HepG2 (cell line): ENCODE measurements around the gene PTPRM. TPM values are rescaled to one million over a fixed set of nuclear protein-coding genes. Genes with fewer than 3 reads are reported as not detected.

ENCODE experiments used
- ATAC-seq: fragments of 200-7000 bp; cut with Tn5 transposase; 3 replicates; pipeline ENCODE4 v1.9.1; 2020; ENCODE audit warnings: mild to moderate bottlenecking, moderate library complexity
- BruUV-seq: library from RNA; stranded (reverse); fragments of 400-500 nt; replicated peaks from 2 replicates; lab custom pipeline; 2021; lab: Mats Ljungman, UMichigan
- CTCF ChIA-PET: fragments of 300-600 bp; formaldehyde crosslinking; extraction: SDS; loops from one replicate; lab custom pipeline; 2021; ENCODE audit warnings: low total read pairs, inconsistent platforms, low intra/inter-chr PET ratio; lab: Yijun Ruan, JAX
- POLR2A ChIA-PET: fragments of 350-600 bp; sonication (Branson Sonifier 250); formaldehyde crosslinking; loops from one replicate; lab custom pipeline; 2020; ENCODE audit warnings: antibody characterized with exemption, inconsistent platforms; lab: Yijun Ruan, JAX
- DNase-seq: peaks from one replicate; pipeline ENCODE4 v3.0.0-alpha.2; 2015; ENCODE audit warnings: low spot score
- FAIRE-seq: peaks from 3 replicates; lab custom pipeline; 2011; peaks lifted over from hg19 to GRCh38; lab: Jason Lieb, UNC
- H2AFZ ChIP-seq: one replicate; pipeline ENCODE4 v1.6.1; 2011; ENCODE audit warnings: low read length, inconsistent platforms
- H3K27ac ChIP-seq: fragments of 300-600 bp; 3 replicates; pipeline ENCODE4 v1.8.0; 2011; ENCODE audit warnings: mixed run types, mild to moderate bottlenecking, mixed read lengths, low read length, inconsistent platforms; ENCODE audit not compliant: insufficient read depth; ENCODE audit errors: extremely low read length
- H3K27me3 ChIP-seq, 2 experiments: fragments of 200-600 bp in 1 of 2; 2 replicates in 1 of 2; 3 replicates in 1 of 2; pipeline versions ENCODE4 v1.6.0 to v1.8.0; 2011; ENCODE audit warnings: low read length in 2 of 2, mild to moderate bottlenecking in 2 of 2, moderate library complexity in 2 of 2, inconsistent platforms in 1 of 2; ENCODE audit not compliant: insufficient read depth in 2 of 2, control insufficient read depth in 1 of 2
- H3K36me3 ChIP-seq, 2 experiments: fragments of 200-600 bp in 1 of 2; replicated peaks in 1 of 2; 2 replicates in 1 of 2; 3 replicates in 1 of 2; pipeline versions ENCODE4 v1.5.1 to v1.8.0; 2011; ENCODE audit warnings: low read length in 2 of 2, inconsistent platforms in 1 of 2; ENCODE audit not compliant: insufficient read depth in 2 of 2, control insufficient read depth in 1 of 2
- H3K4me1 ChIP-seq: 2 replicates; pipeline ENCODE4 v1.5.1; 2012; ENCODE audit warnings: low read length, inconsistent platforms; ENCODE audit not compliant: insufficient read depth
- H3K4me2 ChIP-seq: 2 replicates; pipeline ENCODE4 v1.6.0; 2011; ENCODE audit warnings: low read depth, low read length, inconsistent platforms
- H3K4me3 ChIP-seq, 3 experiments: fragments of 200-600 bp in 1 of 3; sonication (generic), shearing (Covaris generic) in 1 of 3; replicated peaks in 1 of 3; 2 replicates each; pipeline ENCODE4 v1.5.1; 2011 to 2016; ENCODE audit warnings: low read length in 3 of 3, inconsistent platforms in 2 of 3, low read depth in 2 of 3, mild to moderate bottlenecking in 2 of 3, control low read depth in 1 of 3, mixed read lengths in 1 of 3; ENCODE audit not compliant: insufficient read depth in 1 of 3
- H3K79me2 ChIP-seq: one replicate; pipeline ENCODE4 v1.6.1; 2011; ENCODE audit warnings: low read length, inconsistent platforms; ENCODE audit not compliant: insufficient read depth
- H3K9ac ChIP-seq: 2 replicates; pipeline ENCODE4 v1.6.0; 2011; ENCODE audit warnings: mild to moderate bottlenecking, low read depth, low read length, inconsistent platforms; ENCODE audit not compliant: insufficient read depth
- H3K9me3 ChIP-seq: 2 replicates; pipeline ENCODE4 v1.5.1; 2012; ENCODE audit warnings: mild to moderate bottlenecking, low read length
- H4K20me1 ChIP-seq: 2 replicates; pipeline ENCODE4 v1.6.0; 2011; ENCODE audit warnings: inconsistent platforms, mild to moderate bottlenecking, low read length, moderate library complexity; ENCODE audit not compliant: insufficient read depth
- CEBPB ChIP-seq: IDR thresholded peaks from 2 replicates; pipeline ENCODE4 v1.6.1; 2011; ENCODE audit warnings: low read depth, low read length, improper control_type of control experiment, borderline replicate concordance
- MEIS2 ChIP-seq: sonication (generic); formaldehyde crosslinking; IDR thresholded peaks from 2 replicates; pipeline ENCODE4 v1.9.0; 2021; ENCODE audit warnings: mild to moderate bottlenecking, missing genetic modification reagents
- SIX1 ChIP-seq: sonication (generic); formaldehyde crosslinking; IDR thresholded peaks from 2 replicates; pipeline ENCODE4 v1.4.0; 2020; ENCODE audit warnings: missing genetic modification reagents, borderline replicate concordance
- ZNF17 ChIP-seq: sonication (generic); formaldehyde crosslinking; IDR thresholded peaks from 2 replicates; pipeline ENCODE4 v1.5.0; 2020; ENCODE audit warnings: mild to moderate bottlenecking, missing genetic modification reagents
- WGBS: methylation state at CpG from one replicate; pipeline ENCODE4 v1.1.6; 2017; ENCODE audit warnings: low lambda C conversion rate; 5-methylcytosine and 5-hydroxymethylcytosine counted together
- in situ Hi-C: cut with HindIII; loops from 2 replicates; pipeline ENCODE4 v1.10.0; 2017; ENCODE audit warnings: low pct_unique_long_range_greater_than_20kb; ENCODE audit not compliant: extremely low pct_ligation_motif_present
- intact Hi-C: fragments of 100-400 bp; cut with micrococcal nuclease; formaldehyde crosslinking; loops from one replicate; pipeline ENCODE4 v1.10.0; 2022; ENCODE audit not compliant: unreplicated experiment
- polyA plus RNA-seq, 8 experiments: library from polyadenylated mRNA; depleted of rRNA in 3 of 8; stranded (reverse) in 7 of 8; unstranded in 1 of 8; fragments of >200 nt; fragmentation: Illumina TruSeq in 4 of 8; extraction: Trizol in 4 of 8; gene quantifications; 2 replicates each; pipeline versions ENCODE4 v1.2.1 to v1.2.3, GENCODE V29; 2011 to 2016; ENCODE audit warnings: low read depth in 4 of 8, missing spikeins in 1 of 8, mixed read lengths in 1 of 8; ENCODE audit not compliant: insufficient read depth in 1 of 8
- total RNA-seq, 5 experiments: library from RNA; depleted of rRNA; stranded (reverse); fragments of >200 nt; fragmentation: Illumina TruSeq; extraction: Trizol; gene quantifications; 2 replicates each; pipeline ENCODE4 v1.2.3, GENCODE V29; 2016; ENCODE audit warnings: low read depth in 1 of 5
- TF ChIP-seq, protein P1 (sequence below): sonication (generic); formaldehyde crosslinking; IDR thresholded peaks from 2 replicates; pipeline ENCODE4 v1.8.1; 2022; ENCODE audit warnings: low read depth, mild to moderate bottlenecking, missing genetic modification reagents

PTPRM gene
- total and polyA plus RNA-seq, 2 of the 13 experiments (the other 11 are each of a cell fraction or from before 2014, with no cell fraction given), result 12.6 to 108 TPM

DNA sequence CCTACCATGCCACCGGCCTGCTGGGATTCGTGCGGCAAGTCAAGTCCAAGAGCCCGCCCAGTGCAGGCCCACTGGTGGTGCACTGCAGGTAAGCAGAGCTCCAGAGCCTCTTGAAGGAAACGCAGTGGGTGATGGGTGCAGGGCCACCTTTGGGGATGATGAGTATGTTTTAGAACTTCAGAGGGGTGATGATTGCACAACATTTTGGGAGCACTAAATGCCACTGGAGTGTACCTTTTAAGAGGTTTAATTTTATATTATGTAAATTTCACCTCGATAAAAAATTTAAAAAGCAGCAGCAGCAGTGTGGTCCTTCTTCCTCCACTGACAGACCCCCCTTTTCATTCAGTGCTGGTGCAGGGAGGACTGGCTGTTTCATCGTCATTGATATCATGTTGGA is 809.0 kb downstream of the PTPRM start:
- Histone ChIP-seq H3K4me3 (no peak overlapping the region), H3K36me3 (peaks cover 10 to 27% of the 10 kb centered on the region in 2 experiments; a peak in 4 of 5 replicates), H3K79me2 (no peaks in the 10 kb centered on the region), H3K27me3 (no peaks in the 10 kb centered on the region), H3K4me1 (no peaks in the 10 kb centered on the region), H3K9me3 (no peaks in the 10 kb centered on the region), H3K9ac (no peak overlapping the region), H3K27ac (no peak overlapping the region), H3K4me2 (no peak overlapping the region), H2AFZ (no peak overlapping the region), H4K20me1 (no peaks in the 10 kb centered on the region)
- ChIA-PET POLR2A (no interaction called here), CTCF (no interaction called here)
- 99% methylated on average over 7 of the region's 7 CpGs for WGBS
- intact Hi-C loops, result no loop called here
- TF ChIP-seq, protein P1, sequence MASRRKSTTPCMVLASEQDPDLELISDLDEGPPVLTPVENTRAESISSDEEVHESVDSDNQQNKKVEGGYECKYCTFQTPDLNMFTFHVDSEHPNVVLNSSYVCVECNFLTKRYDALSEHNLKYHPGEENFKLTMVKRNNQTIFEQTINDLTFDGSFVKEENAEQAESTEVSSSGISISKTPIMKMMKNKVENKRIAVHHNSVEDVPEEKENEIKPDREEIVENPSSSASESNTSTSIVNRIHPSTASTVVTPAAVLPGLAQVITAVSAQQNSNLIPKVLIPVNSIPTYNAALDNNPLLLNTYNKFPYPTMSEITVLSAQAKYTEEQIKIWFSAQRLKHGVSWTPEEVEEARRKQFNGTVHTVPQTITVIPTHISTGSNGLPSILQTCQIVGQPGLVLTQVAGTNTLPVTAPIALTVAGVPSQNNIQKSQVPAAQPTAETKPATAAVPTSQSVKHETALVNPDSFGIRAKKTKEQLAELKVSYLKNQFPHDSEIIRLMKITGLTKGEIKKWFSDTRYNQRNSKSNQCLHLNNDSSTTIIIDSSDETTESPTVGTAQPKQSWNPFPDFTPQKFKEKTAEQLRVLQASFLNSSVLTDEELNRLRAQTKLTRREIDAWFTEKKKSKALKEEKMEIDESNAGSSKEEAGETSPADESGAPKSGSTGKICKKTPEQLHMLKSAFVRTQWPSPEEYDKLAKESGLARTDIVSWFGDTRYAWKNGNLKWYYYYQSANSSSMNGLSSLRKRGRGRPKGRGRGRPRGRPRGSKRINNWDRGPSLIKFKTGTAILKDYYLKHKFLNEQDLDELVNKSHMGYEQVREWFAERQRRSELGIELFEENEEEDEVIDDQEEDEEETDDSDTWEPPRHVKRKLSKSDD (CRISPR knock-in tag), result no peak
- TF ChIP-seq ZNF17, result no peak
- peak; percentile 17; the same call in 1 of the 2 replicates for TF ChIP-seq CEBPB
- TF ChIP-seq SIX1 (CRISPR knock-in tag), result no peak
- TF ChIP-seq MEIS2 (CRISPR knock-in tag), result no peak
- FAIRE-seq (no peak), DNase-seq (no peak), ATAC-seq (no peak)
- no TSS peak for BruUV-seq
- in situ Hi-C loops, result loop anchor here (25.0 kb wide), 1 partner anchor 1114 kb away; no protein-coding TSS in a partner anchor
